IMR-90 (cell line): Measurements from ENCODE around the gene COL11A2.

Experiments used
- BHLHE40 ChIP-seq: fragments of 150-350 bp; IDR thresholded peaks from 2 replicates; pipeline ENCODE4 v1.6.1; 2016; ENCODE audit warnings: mild to moderate bottlenecking, low read depth, low read length
- CEBPB ChIP-seq: IDR thresholded peaks from 2 replicates; pipeline ENCODE4 v1.6.1; 2012; ENCODE audit warnings: low read depth, low read length, improper control_type of control experiment
- FOS ChIP-seq: fragments of 150-350 bp; IDR thresholded peaks from 2 replicates; pipeline ENCODE4 v1.6.1; 2016; ENCODE audit warnings: low read depth, low read length
- MAFK ChIP-seq: IDR thresholded peaks from 2 replicates; pipeline ENCODE4 v1.6.1; 2012; ENCODE audit warnings: low read depth, low read length, improper control_type of control experiment
- POLR2A ChIP-seq: IDR thresholded peaks from 2 replicates; pipeline ENCODE4 v1.6.1; 2012; ENCODE audit warnings: mild to moderate bottlenecking, low read depth, low read length
- RAD21 ChIP-seq: IDR thresholded peaks from 2 replicates; pipeline ENCODE4 v1.6.1; 2012; ENCODE audit warnings: low read length, improper control_type of control experiment
- RCOR1 ChIP-seq: IDR thresholded peaks from 2 replicates; pipeline ENCODE4 v1.6.1; 2012; ENCODE audit warnings: mild to moderate bottlenecking, low read length, improper control_type of control experiment; ENCODE audit not compliant: insufficient replicate concordance
- RFX5 ChIP-seq: IDR thresholded peaks from 2 replicates; pipeline ENCODE4 v1.8.0; 2012; ENCODE audit warnings: low read depth, mild to moderate bottlenecking, low read length, moderate library complexity
- SMC3 ChIP-seq: fragments of 150-350 bp; IDR thresholded peaks from 2 replicates; pipeline ENCODE4 v1.6.1; 2016; ENCODE audit warnings: low read depth, mild to moderate bottlenecking, antibody characterized with exemption, low read length, moderate library complexity
- TF ChIP-seq, protein P1 (sequence below): conservative IDR thresholded peaks from 2 replicates; pipeline ENCODE4 v1.5.1; 2012; ENCODE audit warnings: mild to moderate bottlenecking, low read depth, low read length, improper control_type of control experiment
- TF ChIP-seq, protein P2 (sequence below): fragments of 150-350 bp; IDR thresholded peaks from 2 replicates; pipeline ENCODE4 v1.6.1; 2017; ENCODE audit warnings: mild to moderate bottlenecking, antibody characterized with exemption, low read length, low read depth

DNA sequence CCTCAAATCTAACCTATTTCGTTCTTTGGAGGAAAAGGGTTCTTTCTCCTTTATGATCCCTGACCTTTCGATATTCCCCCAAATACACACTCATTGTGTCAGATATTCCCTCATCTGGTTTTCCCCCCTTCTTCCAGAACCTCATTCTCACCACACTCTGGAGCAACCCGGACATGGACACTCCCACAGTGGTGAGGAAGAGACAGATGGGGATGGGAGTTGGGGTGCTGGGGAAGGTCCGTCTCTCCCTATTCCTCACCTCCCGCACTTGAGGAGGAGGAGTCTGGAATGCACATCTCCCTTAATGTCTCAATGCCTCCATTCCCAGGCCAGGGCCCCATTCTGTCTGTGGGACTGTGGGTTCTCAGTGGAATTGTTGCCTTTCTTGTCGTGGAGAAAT lies 9.7 kb upstream of the COL11A2 start:
- TF ChIP-seq CEBPB (no peak), RAD21 (no peak), RCOR1 (no peak), POLR2A (no peak), RFX5 (no peak), SMC3 (no peak), BHLHE40 (no peak), MAFK (no peak), FOS (no peak)
- TF ChIP-seq, protein P1, sequence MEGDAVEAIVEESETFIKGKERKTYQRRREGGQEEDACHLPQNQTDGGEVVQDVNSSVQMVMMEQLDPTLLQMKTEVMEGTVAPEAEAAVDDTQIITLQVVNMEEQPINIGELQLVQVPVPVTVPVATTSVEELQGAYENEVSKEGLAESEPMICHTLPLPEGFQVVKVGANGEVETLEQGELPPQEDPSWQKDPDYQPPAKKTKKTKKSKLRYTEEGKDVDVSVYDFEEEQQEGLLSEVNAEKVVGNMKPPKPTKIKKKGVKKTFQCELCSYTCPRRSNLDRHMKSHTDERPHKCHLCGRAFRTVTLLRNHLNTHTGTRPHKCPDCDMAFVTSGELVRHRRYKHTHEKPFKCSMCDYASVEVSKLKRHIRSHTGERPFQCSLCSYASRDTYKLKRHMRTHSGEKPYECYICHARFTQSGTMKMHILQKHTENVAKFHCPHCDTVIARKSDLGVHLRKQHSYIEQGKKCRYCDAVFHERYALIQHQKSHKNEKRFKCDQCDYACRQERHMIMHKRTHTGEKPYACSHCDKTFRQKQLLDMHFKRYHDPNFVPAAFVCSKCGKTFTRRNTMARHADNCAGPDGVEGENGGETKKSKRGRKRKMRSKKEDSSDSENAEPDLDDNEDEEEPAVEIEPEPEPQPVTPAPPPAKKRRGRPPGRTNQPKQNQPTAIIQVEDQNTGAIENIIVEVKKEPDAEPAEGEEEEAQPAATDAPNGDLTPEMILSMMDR, result no peak
- TF ChIP-seq, protein P2, sequence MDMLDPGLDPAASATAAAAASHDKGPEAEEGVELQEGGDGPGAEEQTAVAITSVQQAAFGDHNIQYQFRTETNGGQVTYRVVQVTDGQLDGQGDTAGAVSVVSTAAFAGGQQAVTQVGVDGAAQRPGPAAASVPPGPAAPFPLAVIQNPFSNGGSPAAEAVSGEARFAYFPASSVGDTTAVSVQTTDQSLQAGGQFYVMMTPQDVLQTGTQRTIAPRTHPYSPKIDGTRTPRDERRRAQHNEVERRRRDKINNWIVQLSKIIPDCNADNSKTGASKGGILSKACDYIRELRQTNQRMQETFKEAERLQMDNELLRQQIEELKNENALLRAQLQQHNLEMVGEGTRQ, result no peak
